ENCODE results near the gene MBP.

GRCh38 chr18:77086034-77086433 is 46.5 kb downstream of the MBP start:
- TF ChIP-seq, protein P1, sequence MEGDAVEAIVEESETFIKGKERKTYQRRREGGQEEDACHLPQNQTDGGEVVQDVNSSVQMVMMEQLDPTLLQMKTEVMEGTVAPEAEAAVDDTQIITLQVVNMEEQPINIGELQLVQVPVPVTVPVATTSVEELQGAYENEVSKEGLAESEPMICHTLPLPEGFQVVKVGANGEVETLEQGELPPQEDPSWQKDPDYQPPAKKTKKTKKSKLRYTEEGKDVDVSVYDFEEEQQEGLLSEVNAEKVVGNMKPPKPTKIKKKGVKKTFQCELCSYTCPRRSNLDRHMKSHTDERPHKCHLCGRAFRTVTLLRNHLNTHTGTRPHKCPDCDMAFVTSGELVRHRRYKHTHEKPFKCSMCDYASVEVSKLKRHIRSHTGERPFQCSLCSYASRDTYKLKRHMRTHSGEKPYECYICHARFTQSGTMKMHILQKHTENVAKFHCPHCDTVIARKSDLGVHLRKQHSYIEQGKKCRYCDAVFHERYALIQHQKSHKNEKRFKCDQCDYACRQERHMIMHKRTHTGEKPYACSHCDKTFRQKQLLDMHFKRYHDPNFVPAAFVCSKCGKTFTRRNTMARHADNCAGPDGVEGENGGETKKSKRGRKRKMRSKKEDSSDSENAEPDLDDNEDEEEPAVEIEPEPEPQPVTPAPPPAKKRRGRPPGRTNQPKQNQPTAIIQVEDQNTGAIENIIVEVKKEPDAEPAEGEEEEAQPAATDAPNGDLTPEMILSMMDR (conservative IDR thresholded peaks at IDR 0.05; ENCODE audit: low read depth, low read length): no peak
- no peak for TF ChIP-seq EZH2 (IDR thresholded peaks at IDR 0.05; ENCODE audit: low read length, unreplicated experiment)
- no peak for TF ChIP-seq EZH2phosphoT487 (IDR thresholded peaks at IDR 0.05; ENCODE audit: borderline replicate concordance, low read length)

Measured in PC-3 (cell line).